Tongue (tissue), 3 donors: ENCODE results near the gene NAP1L4. TPM values are rescaled to one million over a fixed set of nuclear protein-coding genes. Genes with fewer than 3 reads are reported as not detected.

Source experiments
- DNase-seq: peaks from one replicate; pipeline ENCODE4 v3.0.0-alpha.2; 2015
- small RNA-seq: library from RNA; depleted of rRNA; stranded (forward); fragments of <200 nt; gene quantifications from one replicate; pipeline ENCODE3, GENCODE V24; 2014; ENCODE audit warnings: low replicate concordance
- total RNA-seq: library from RNA; depleted of rRNA; stranded (reverse); fragments of >200 nt; gene quantifications from one replicate; pipeline ENCODE4 v1.2.3, GENCODE V29; 2014

NAP1L4 gene
- total RNA-seq, 1 donor from 2014 or later, result 193 TPM

DNA sequence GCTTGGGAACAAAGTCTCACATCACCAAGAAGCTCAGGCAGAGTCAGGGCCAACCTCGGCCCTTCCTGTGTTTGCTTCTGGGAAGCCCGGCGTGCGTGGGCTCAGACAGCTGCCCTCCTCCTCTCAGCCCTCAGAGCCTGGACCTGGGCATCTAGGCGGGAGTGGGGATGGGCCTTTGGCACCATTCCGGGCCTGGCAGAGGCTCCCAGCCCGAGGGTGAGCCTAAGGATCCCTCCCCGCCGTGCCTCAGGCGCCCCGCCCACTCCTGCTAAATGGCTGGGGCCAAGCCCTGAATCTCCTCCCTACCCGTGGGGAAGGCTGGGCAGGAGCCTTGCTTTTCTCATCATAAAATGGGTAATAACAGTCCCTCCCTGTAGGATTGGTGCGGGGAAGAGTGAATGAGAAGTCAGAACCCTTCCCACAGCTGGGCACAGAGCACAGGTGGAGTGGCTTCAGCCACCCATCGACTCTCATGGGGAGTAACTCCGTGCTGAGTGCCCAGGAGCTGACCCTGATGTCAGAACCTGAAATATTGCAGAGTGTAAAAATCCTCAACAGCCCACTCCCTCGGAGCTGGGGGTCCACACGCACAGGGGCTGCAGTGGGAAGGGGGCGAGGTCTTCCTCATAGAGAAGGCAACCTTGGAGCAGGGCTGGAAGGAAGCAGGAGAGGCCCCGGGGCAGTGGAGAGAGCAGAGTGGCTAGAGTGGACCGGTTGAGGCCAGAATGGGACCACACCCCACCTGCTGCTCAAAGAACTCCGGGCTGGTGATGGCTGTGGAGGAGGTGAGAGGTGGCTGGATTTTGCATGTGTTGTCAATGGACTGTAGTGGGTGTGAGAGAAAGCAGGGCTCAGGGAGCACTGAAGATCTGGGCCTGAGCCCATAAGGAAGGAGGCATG lies 87.7 kb downstream of the NAP1L4 start:
- no peak for DNase-seq

DNA sequence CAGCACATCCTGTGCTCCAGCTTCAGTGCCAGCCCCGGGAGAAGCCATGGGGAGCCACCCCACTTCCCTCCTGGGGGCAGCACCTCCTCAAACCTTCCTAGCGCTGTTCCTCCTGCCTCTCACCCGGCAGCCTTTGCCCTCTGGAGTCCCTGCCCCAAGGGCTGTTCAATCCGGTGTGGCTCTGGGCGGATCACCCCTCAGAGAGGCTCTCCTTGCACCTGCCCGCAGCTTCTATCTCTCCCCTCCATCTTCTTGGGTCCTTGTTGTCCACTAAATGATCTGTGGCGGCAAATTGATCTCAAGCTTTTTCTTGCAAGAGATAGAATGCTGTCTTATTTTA lies 88.5 kb downstream of the NAP1L4 start:
- no peak for DNase-seq

GRCh38 chr11:2902784-2903671 lies 89.1 kb downstream of the NAP1L4 start:
- DNase-seq, result no peak

DNA sequence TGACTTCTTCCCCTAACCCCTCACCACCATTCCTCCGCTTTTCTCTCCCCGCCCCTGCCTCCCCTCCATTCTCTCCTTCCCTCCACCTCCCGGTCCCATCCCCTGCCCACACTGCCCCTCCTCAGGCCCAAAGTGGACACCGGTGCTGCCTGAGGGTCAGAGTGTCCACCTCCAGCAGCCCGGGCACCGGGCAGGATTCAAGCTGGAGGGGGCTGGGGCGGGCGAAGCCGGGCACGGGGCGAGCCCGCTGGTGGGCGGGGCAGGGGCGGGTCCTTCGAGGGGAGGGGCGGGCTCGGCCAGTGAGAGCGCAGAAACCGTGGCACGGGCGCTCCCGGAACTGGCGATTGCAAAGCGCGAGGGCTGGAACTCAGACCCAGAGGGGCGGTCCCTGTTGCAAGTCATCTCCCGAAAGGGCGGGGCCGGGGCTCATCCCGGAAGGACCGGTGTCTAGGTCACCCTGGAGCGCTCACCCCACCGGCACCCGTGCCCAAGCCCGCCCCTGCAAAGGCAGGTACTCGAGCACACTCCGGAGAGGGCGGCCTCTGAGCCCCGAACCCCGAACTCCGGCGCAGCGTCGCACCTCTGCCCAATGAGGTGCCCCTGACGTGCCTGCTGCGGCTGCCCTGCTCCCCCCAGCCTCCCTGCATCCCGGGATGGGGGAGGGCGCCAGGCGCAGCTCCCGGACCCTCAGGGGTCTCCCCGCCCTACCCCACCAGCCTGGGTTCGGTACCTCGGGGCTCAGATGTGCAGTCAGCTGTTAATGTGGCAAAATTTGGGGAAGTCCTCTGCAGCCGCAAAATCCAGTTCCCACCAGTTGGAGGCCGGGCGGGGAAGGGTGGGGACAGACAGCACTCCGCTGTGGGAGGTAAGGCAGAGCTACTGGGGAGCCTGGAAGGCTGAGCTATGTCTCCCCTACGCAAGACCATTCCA lies 90.0 kb downstream of the NAP1L4 start:
- DNase-seq, result peak; percentile 89

DNA sequence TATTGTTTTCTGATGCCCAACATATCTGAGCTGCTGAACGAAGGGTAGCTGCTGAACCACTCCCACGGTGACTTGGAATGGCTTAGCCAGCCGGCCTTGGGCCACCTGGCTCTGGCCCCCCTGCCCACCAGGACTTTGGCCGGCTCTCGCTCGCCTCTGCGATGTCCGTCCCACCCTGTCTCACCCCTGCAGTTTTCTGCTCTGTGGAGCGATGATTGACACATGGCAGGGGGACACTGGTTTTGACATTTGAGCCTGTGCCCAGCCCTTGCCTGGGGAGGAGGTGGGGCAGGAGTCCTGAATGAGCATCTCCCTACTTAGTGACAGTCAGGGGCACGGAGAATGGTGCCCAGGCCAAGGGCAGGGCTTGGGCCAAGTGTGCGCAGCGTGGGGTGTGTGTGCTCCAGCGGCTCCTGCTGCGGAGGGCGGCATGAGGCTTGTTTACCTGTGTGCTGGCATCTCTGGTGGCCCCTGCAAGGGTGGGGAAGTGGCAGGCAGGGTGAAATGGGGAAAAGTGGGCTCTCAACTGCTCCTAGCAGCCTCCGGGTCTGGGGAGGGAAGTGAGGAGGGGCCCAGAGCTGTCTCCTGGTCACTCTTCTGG lies 90.8 kb downstream of the NAP1L4 start:
- no peak for DNase-seq

DNA sequence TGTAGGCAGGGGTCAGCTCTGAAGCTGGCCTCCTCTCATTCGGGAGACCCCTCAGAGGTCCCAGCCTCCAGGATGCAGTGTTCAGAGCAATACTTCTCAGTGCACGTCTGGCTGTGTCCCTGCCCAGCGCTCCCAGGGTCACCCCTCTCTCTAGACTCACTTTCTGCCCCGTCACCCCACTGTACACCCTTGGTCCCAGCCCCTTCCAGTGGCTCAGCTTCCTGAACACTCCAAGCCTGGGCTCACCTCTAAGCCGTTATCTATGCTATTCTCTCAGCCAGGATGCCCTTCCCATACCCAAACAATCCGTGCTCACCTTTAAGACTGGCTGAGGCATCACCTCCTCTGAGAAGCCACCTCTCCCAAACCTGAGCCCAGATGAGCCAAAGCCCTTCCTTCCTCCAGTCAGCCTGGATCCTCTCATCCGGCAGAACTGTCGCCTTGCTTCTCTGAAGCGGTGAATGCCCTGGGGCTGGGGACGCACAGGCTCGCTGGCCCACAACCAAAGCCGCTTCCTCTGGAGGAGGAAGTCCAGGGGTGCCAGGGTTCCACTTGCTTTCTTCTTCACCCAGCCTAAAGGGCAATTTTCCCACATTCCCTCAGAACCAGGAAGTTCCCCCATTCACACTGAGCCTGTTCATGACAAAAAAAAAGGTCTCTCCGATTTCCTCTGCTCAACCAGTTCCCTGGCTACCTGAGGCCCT lies 92.9 kb downstream of the NAP1L4 start:
- no peak for DNase-seq

DNA sequence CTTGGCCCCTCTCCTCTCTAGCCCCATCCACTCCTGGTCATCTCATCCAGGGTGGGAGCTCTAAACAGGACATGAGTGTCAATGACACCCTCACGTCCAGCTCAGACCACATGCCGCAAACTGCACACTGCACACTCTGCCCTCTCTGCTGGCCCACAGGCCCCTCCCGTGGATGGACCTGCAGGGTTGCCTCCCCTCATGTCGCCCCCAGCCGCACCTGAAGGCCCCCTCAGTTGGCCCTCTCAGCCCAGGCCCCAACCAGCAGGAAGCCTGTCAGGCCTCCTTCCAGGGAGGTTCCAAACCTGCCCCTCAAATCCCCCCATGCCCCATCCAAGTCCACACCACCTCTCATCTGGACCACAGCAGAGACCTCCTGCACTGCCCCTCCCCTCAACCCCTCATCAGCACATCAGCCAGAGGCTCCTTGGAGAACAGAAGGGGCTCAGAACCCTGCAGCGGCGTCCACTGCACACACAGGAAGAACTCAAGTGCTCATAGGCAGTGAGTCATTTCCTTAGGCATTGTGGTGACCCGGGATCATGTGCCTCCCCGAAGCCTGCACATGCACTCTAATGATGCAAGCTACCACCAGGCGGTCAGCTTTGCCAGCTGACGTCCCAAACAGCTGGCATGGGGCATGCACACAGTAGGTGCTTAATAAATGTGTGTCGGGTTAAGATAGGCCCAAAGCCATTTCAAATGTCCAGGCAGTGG lies 93.6 kb downstream of the NAP1L4 start:
- DNase-seq, result no peak

DNA sequence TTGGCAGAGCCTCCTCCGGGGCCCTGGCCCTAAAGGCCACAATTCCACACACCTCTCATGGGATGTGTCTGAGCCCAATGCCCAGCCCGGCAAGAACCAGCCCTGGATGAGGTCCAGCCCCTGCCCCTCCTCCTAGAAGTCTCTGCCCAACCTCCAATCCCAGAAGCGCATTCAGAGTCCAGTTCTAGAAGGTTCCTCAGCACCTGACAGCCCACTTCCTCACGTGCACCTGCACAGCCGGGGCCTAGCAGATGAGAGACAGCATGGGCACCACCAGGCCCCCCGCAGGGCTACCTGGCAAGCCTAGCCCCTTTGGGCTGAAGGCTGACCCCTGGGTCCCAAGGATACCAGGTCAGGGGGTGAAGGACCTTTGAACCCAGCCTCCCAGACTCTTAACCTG lies 95.1 kb downstream of the NAP1L4 start:
- DNase-seq, result no peak

DNA sequence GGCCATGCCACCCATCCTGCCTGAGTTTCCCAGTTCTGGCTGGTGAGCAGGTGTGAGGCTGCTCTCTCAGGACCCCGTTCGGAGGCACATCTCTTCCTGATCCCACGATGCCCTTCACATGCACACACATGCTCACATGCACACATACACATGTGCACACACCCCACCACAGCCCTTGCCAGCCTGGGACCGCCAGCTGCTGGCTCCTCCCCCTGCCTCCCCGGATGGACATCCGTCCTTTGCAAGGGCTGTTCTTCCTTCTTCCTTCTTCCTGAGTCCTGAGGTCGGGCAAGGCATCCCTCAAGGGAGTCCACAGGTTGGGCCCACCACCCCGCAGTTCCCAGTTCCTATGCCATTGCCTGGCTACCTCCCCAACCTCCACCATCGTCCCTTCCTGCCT lies 96.1 kb downstream of the NAP1L4 start:
- DNase-seq, result no peak

Small RNA genes within 50 kb of the gene (small RNA-seq; reads per million reads assigned to genes)
- 24.1 reads per million, percentile 95 among the genes with 10 or more reads in this experiment for gene SNORA54

Other genes starting within 250 kb of the NAP1L4 start
- gene CDKN1C, start 106.6 kb downstream of the NAP1L4 start, total RNA-seq, result 311 TPM
- 1.9 TPM for gene PHLDA2, start 62.9 kb downstream of the NAP1L4 start, total RNA-seq
- 33.7 TPM for gene CARS1, start 65.1 kb upstream of the NAP1L4 start, total RNA-seq
- gene OSBPL5, start 173.0 kb upstream of the NAP1L4 start, total RNA-seq, result 21.8 TPM
- not detected for gene MRGPRG, start 226.5 kb upstream of the NAP1L4 start, total RNA-seq
- 0.41 TPM for gene MRGPRE, start 240.1 kb upstream of the NAP1L4 start, total RNA-seq